Measurements from ENCODE around the gene HAP1. TPM values are rescaled to one million over a fixed set of nuclear protein-coding genes. Genes with fewer than 3 reads are reported as not detected.

HAP1 gene
- total and polyA plus RNA-seq, 4 donors, result under 0.01 to 0.05 (median 0.03) TPM

GRCh38 chr17:41750862-41751261 is 16.4 kb upstream of the HAP1 start:
- no peak for DNase-seq (ENCODE audit: low spot score)
- Histone ChIP-seq H3K9ac (ENCODE audit: low read depth in 1 of 2, low read length in 2 of 2) (no peak overlapping the region), H3K27me3 (ENCODE audit: control insufficient read depth in 4 of 4, insufficient read depth in 4 of 4, low read length in 3 of 4) (no peaks in the 10 kb centered on the region), H3K36me3 (ENCODE audit: control insufficient read depth in 4 of 4, insufficient read depth in 3 of 4, low read depth in 1 of 4, low read length in 3 of 4) (peaks cover 4 to 14% (median 8%) of the 10 kb centered on the region in 4 donors), H3K4me1 (ENCODE audit: control insufficient read depth in 4 of 4, insufficient read depth in 4 of 4, low read length in 3 of 4) (no peaks in the 10 kb centered on the region), H3K27ac (ENCODE audit: low read depth in 1 of 2, low read length in 2 of 2) (no peak overlapping the region), H3K4me3 (ENCODE audit: low read depth in 1 of 3, low read length in 3 of 3) (no peak overlapping the region), H3K9me3 (ENCODE audit: control insufficient read depth in 4 of 4, low read length in 3 of 4) (no peaks in the 10 kb centered on the region)
- TF ChIP-seq FOXA2 (IDR thresholded peaks at IDR 0.05) (no peak), REST (IDR thresholded peaks at IDR 0.05) (no peak), HNF4A (conservative IDR thresholded peaks at IDR 0.05) (no peak), EGR1 (IDR thresholded peaks at IDR 0.05; ENCODE audit: low read depth in 2 of 2) (no peak), FOXA1 (IDR thresholded peaks at IDR 0.05) (no peak), RAD21 (IDR thresholded peaks at IDR 0.05) (no peak), RXRA (IDR thresholded peaks at IDR 0.05) (no peak), HNF4G (IDR thresholded peaks at IDR 0.05) (no peak), TAF1 (conservative IDR thresholded peaks at IDR 0.05) (no peak), ZBTB33 (IDR thresholded peaks at IDR 0.05) (no peak), CTCF (IDR thresholded peaks at IDR 0.05; ENCODE audit: low read depth, low read length, missing input control) (no peak), YY1 (IDR thresholded peaks at IDR 0.05) (no peak), GABPA (IDR thresholded peaks at IDR 0.05 in 1 of 2, conservative IDR thresholded peaks at IDR 0.05 in 1 of 2) (no peak), MAX (IDR thresholded peaks at IDR 0.05) (no peak), ATF3 (IDR thresholded peaks at IDR 0.05) (no peak), NR2F2 (IDR thresholded peaks at IDR 0.05) (no peak), SP1 (IDR thresholded peaks at IDR 0.05) (no peak), JUND (IDR thresholded peaks at IDR 0.05) (no peak)
- 84% methylated on average over 4 of the region's 4 CpGs for WGBS

All from liver (tissue), 9 donors.